Activated CD8-positive, alpha-beta T cell treated with anti-CD3 and anti-CD28 coated beads for 36 hours (primary cell): ENCODE measurements around the gene MBLAC1. TPM values are rescaled to one million over a fixed set of nuclear protein-coding genes. Genes with fewer than 3 reads are reported as not detected.
A peak's percentile ranks its signal among the peaks of the same experiment; 100 is the strongest.

Source experiments
- ATAC-seq: fragments of 200-7000 bp; cut with Tn5 transposase; one replicate; pipeline ENCODE4 v1.10.0; 2021; ENCODE audit warnings: mild to moderate bottlenecking, moderate library complexity
- CTCF ChIA-PET: fragments of 350-600 bp; sonication (Branson Sonifier 250); formaldehyde crosslinking; loops from one replicate; lab custom pipeline; 2021; ENCODE audit warnings: antibody characterized with exemption; lab: Charles Lee
- POLR2A ChIA-PET: fragments of 350-600 bp; sonication (Branson Sonifier 250); formaldehyde crosslinking; loops from one replicate; lab custom pipeline; 2021; ENCODE audit warnings: antibody characterized with exemption; lab: Charles Lee
- DNase-seq: peaks from one replicate; pipeline ENCODE4 v3.0.0-alpha.2; 2020
- H3K27ac Mint-ChIP-seq: one replicate; pipeline ENCODE4 v1.8.0; 2021; ENCODE audit warnings: mild to moderate bottlenecking, mixed read lengths
- H3K27me3 Mint-ChIP-seq: one replicate; pipeline ENCODE4 v1.8.0; 2021; ENCODE audit warnings: mixed read lengths
- H3K36me3 Mint-ChIP-seq: one replicate; pipeline ENCODE4 v1.8.0; 2021; ENCODE audit warnings: low read depth, mixed read lengths
- H3K4me1 Mint-ChIP-seq: one replicate; pipeline ENCODE4 v1.8.0; 2021; ENCODE audit warnings: low read depth, mixed read lengths
- H3K4me3 Mint-ChIP-seq: one replicate; pipeline ENCODE4 v1.8.0; 2021; ENCODE audit warnings: mild to moderate bottlenecking, moderate library complexity, mixed read lengths
- H3K9me3 Mint-ChIP-seq: one replicate; pipeline ENCODE4 v1.8.0; 2021; ENCODE audit warnings: mixed read lengths
- intact Hi-C: fragments of 100-400 bp; cut with micrococcal nuclease; formaldehyde crosslinking; loops from one replicate; pipeline ENCODE4 v1.10.0; 2022
- total RNA-seq, 2 experiments: library from RNA; stranded (reverse); gene quantifications; one replicate each; pipeline ENCODE4 v1.2.3, GENCODE V29; 2021
- TF ChIP-seq, protein P1 (sequence below): fragments of 200-600 bp; IDR thresholded peaks from one replicate; pipeline ENCODE4 v1.8.0; 2022; ENCODE audit warnings: antibody characterized with exemption, mild to moderate bottlenecking

Gene MBLAC1
- total RNA-seq, 2 experiments from 2014 or later, result 1.9 to 2.1 TPM

GRCh38 chr7:100157334-100158228, 30.8 kb downstream of the MBLAC1 start:
- Mint-ChIP-seq H3K36me3 (peaks cover 19% of the 10 kb centered on the region), H3K27me3 (no peaks in the 10 kb centered on the region), H3K9me3 (no peaks in the 10 kb centered on the region), H3K4me3 (peak overlapping the region; percentile 67), H3K27ac (peak overlapping the region; percentile 89), H3K4me1 (peaks cover 35% of the 10 kb centered on the region)
- POLR2A ChIA-PET, result interaction anchor here (0.6 to 1.8 kb wide), 9 partner anchors 8 to 57 kb away, joined by 3 to 11 read pairs (median 3); partner anchors contain the start of genes GAL3ST4, GPC2, LAMTOR4 and MCM7
- CTCF ChIA-PET, result interaction anchor here (0.7 to 2.4 kb wide), 7 partner anchors 8 to 61 kb away, joined by 3 to 9 read pairs (median 4); no protein-coding TSS in a partner anchor
- ATAC-seq (no peak), DNase-seq (no peak)
- TF ChIP-seq, protein P1, sequence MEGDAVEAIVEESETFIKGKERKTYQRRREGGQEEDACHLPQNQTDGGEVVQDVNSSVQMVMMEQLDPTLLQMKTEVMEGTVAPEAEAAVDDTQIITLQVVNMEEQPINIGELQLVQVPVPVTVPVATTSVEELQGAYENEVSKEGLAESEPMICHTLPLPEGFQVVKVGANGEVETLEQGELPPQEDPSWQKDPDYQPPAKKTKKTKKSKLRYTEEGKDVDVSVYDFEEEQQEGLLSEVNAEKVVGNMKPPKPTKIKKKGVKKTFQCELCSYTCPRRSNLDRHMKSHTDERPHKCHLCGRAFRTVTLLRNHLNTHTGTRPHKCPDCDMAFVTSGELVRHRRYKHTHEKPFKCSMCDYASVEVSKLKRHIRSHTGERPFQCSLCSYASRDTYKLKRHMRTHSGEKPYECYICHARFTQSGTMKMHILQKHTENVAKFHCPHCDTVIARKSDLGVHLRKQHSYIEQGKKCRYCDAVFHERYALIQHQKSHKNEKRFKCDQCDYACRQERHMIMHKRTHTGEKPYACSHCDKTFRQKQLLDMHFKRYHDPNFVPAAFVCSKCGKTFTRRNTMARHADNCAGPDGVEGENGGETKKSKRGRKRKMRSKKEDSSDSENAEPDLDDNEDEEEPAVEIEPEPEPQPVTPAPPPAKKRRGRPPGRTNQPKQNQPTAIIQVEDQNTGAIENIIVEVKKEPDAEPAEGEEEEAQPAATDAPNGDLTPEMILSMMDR, result no peak
- intact Hi-C loops, result no loop called here

DNA sequence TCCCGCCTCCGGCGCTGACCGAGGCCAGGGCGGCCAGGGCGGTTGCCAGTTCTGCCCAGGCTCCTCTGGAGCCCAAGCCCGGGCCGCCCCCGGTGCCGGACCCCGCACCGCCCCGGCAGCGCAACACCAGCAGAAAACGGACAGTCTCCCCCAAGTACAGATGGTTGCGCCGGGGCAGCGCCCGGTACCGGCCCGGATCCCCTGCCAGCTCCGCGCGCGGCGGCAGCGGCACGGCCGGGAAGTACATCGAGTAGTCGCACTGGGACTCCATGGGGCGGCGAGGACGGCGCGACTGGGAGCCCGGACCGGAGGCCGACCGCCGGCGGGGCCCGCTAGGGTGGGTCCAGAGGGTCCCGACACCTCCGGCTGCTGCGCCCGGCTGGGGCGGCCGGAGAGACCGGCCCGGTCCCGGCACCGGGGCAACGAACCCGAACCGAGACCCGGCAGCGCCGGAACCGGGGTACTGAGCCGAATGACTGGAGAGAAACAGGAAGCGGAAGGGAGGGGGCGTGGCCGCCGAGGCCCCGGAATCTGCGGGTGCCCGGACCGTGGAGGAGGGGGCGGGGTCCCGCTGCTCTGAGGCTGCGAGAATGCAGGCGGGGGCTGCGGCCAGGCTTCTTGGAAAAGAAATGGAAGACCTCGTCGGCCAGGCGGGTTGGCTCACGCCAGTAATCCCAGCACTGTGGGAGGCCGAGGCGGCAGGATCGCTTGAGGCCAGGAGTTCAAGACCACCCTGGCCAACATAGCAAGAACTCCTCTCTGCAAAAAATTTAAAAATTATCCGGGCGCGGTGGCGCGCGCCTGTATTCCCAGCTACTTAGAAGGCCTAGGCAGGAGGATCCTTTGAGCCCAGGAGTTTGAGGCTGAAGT, 31.7 kb downstream of the MBLAC1 start, which contains the start of gene TRAPPC14:
Gene TRAPPC14 (minus strand): TSS at position 495 of the 870 bp plus-strand sequence. CDS start 224 bp downstream, at position 271.
- Mint-ChIP-seq H3K36me3 (peaks cover 14% of the 10 kb centered on the region), H3K4me3 (peak within 1 kb of the TSS; percentile 67), H3K9me3 (no peaks in the 10 kb centered on the region), H3K27ac (peak within 1 kb of the TSS; percentile 89), H3K27me3 (no peaks in the 10 kb centered on the region), H3K4me1 (peaks cover 41% of the 10 kb centered on the region)
- intact Hi-C loops, result no loop called here
- CTCF ChIA-PET, result interaction anchor here (0.7 to 2.4 kb wide), 6 partner anchors 7 to 32 kb away, joined by 3 to 9 read pairs (median 5); no protein-coding TSS in a partner anchor
- POLR2A ChIA-PET, result interaction anchor here (0.6 to 1.8 kb wide), 7 partner anchors 9 to 33 kb away, joined by 3 to 11 read pairs (median 3); partner anchors contain the start of genes GAL3ST4 and LAMTOR4
- TF ChIP-seq, protein P1, result no peak
- peak; percentile 74 for ATAC-seq
- peak; percentile 96 for DNase-seq

GRCh38 chr7:100159099-100159623, 32.4 kb downstream of the MBLAC1 start:
- ATAC-seq (no peak), DNase-seq (no peak)
- TF ChIP-seq, protein P1, result no peak
- no peaks in the 10 kb centered on the region for H3K9me3 Mint-ChIP-seq
- ChIA-PET POLR2A (interaction anchor here (0.6 to 1.2 kb wide), 3 partner anchors 9 to 41 kb away, joined by 3 to 8 read pairs (median 3); partner anchors contain the start of gene GAL3ST4), CTCF (interaction anchor here (0.9 to 2.4 kb wide), 3 partner anchors 12 to 58 kb away, joined by 3 to 8 read pairs (median 6); no protein-coding TSS in a partner anchor)
- peak overlapping the region; percentile 67 for H3K4me3 Mint-ChIP-seq
- H3K27ac Mint-ChIP-seq, result peak overlapping the region; percentile 88
- H3K4me1 Mint-ChIP-seq, result peaks cover 45% of the 10 kb centered on the region
- H3K27me3 Mint-ChIP-seq, result no peaks in the 10 kb centered on the region
- intact Hi-C loops, result no loop called here
- H3K36me3 Mint-ChIP-seq, result peaks cover 11% of the 10 kb centered on the region

DNA sequence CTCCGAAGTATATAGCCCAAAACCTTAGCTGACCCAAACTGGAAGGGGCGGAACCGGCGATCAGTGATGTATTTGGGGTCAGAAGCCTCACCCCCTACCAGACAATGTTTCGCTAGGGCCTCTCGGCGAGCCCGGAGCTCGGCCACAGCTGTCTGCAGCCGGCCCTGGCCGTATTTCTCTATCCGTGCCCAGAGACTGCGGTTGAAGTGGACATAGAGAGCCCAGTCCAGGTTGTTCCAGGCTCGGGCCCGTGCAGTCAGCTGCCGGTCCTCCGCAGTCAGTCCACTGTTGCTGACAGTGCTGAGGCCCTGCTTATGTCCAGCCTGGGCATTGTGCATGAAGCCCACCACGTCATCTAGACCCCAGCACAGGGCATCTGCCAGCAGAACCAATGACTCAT, 33.3 kb downstream of the MBLAC1 start:
- H3K27me3 Mint-ChIP-seq, result no peaks in the 10 kb centered on the region
- ChIA-PET POLR2A (interaction anchor here (1.2 to 1.4 kb wide), 2 partner anchors 8 to 11 kb away, joined by 6 to 8 read pairs; partner anchors contain the start of genes GAL3ST4 and LAMTOR4), CTCF (interaction anchor here (0.9 to 1.6 kb wide), 2 partner anchors 29 to 57 kb away, joined by 3 to 5 read pairs; no protein-coding TSS in a partner anchor)
- no peak overlapping the region for H3K27ac Mint-ChIP-seq
- peaks cover 9% of the 10 kb centered on the region for H3K36me3 Mint-ChIP-seq
- no peaks in the 10 kb centered on the region for H3K9me3 Mint-ChIP-seq
- DNase-seq, result no peak
- peak overlapping the region; percentile 67 for H3K4me3 Mint-ChIP-seq
- peaks cover 46% of the 10 kb centered on the region for H3K4me1 Mint-ChIP-seq
- ATAC-seq, result no peak
- TF ChIP-seq, protein P1, result no peak
- intact Hi-C loops, result no loop called here
